NCI-H460 (cell line): ENCODE results near the gene NBPF1. TPM values are rescaled to one million over a fixed set of nuclear protein-coding genes. Genes with fewer than 3 reads are reported as not detected.
"Not testable (repeated sequence)": the region's sequence is repeated elsewhere in the genome, so short reads cannot be mapped to it uniquely, and the experiment has no call there.

Source experiments
- DNase-seq: peaks from one replicate; pipeline ENCODE4 v3.0.0-alpha.2; 2016; ENCODE audit warnings: low read depth; ENCODE audit errors: extremely low read depth
- total RNA-seq: library from RNA; depleted of rRNA; stranded (reverse); fragments of >200 nt; shearing (Covaris generic); gene quantifications from 2 replicates; pipeline ENCODE4 v1.2.3, GENCODE V29; 2014

The NBPF1 gene
- total RNA-seq, 1 experiment from 2014 or later, result 12.9 TPM

DNA sequence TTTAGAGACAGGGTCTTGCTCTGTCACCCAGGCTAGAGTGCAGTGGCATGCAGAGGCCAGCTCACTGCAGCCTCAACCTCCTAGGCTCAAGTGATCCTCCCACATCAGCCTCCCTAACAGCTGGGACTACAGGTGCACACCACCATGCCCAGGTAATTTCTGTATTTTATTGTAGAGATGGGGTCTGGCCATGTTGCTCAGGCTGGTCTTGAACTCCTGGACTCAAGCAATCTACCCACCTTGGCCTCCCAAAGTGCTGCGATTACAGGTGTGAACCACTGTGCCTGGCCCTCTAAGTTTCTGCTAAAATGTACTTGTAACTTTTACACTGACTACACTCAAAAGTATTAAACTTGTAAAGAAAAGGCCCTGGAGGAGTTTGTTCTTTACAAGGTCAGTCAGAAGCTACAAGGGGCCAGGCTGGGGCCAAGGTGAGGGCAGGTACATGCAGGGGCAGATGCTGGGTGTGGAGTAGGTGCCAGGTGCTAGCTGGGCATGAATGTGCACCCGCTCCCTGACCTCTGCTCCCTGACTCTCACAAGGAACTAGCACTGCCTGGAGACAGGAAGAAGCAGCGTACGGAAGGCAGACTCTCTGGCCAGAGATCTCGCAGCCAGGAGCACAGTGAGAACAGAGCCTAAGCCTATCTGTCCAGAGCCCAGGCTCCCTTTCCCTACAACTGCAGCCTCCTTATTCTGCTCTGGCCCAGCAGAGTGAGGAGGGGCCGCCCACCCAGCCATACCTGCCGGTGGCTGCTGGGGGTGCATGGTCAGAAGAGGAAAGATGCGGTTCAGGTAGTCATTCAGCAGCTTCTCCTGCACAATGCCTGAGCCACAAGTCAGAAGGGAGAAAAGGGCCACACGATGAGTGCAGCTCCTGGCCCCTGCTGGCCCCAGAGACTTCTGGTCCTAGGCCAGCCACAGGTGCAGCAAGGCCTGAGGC, 28.9 kb upstream of the NBPF1 start:
- DNase-seq, result not testable (repeated sequence)

DNA sequence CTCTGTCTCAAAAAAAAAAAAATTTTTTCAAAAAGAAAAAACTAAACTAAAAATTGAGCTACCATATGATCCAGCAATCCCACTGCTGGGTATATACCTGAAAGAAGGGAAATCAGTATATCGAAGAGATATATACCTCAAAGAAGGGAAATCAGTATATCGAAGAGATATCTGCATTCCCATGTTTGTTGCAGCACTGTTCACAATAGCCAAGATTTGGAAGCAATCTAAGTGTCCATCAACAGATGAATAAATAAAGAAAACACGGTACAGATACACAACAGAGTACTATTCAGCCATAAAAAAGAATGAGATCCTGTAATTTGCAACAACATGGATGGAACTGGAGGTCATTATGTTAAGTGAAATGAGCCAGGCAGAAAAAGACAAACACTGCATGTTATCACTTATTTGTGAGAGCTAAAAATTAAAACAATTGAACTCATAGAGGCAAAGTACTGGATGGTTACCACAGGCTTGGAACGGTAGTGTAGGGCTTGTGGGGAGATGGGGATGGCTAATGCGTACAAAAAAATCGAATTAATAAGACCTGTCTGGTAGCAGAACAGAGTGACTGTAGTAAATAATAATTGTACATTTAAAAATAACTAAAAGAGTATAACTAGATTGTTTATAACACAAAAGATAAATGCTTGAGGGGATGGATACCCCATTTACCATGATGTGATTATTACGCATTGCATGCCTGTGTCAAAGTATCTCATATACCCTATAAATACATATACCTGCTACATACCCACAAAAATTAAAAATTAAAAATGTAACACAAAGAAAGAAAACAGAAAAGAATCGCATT, 28.0 kb upstream of the NBPF1 start:
- DNase-seq, result not testable (repeated sequence)

DNA sequence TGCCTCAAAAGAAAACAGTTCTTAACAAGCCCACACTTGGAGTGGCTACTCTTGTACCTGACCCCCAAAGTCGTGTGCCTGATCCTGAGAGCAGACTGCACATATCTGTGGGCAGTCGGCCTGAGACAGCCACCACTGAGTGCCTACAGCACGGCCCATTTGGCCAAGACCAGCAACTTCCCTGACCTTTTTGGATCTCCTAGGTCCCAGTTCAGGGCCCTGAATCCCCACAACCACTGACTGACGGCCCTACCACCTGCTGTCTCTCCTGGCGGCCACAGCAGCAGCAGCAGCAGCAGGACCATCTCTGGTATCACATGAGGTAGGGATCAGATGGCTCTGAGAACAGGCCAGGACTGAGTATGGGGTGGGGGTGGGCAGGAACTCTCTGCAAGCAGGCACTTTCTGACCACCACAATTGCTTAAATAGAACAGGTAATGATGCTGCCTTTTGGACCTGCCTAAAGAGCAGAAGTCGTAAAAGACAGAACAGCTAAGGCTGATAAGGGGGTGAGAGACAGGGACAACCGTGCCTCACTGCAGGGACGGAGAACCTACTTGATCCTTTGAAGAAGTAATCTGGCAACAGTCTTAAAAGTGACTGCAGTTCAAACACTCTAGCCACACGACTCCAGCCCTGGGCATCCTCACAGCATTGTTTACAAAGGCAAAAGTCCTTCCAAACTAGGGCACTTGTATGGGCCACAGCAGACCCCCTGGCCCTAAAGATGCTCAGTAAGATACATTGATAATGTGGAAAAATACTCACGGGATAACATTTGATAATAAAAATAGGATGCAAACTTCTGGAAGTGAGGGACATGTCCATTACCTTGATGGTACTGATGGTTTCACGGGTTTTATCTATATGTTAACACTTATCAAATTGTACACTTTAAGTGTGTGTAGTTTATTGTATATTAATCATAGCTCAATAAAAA, 26.0 kb upstream of the NBPF1 start:
- not testable (repeated sequence) for DNase-seq

DNA sequence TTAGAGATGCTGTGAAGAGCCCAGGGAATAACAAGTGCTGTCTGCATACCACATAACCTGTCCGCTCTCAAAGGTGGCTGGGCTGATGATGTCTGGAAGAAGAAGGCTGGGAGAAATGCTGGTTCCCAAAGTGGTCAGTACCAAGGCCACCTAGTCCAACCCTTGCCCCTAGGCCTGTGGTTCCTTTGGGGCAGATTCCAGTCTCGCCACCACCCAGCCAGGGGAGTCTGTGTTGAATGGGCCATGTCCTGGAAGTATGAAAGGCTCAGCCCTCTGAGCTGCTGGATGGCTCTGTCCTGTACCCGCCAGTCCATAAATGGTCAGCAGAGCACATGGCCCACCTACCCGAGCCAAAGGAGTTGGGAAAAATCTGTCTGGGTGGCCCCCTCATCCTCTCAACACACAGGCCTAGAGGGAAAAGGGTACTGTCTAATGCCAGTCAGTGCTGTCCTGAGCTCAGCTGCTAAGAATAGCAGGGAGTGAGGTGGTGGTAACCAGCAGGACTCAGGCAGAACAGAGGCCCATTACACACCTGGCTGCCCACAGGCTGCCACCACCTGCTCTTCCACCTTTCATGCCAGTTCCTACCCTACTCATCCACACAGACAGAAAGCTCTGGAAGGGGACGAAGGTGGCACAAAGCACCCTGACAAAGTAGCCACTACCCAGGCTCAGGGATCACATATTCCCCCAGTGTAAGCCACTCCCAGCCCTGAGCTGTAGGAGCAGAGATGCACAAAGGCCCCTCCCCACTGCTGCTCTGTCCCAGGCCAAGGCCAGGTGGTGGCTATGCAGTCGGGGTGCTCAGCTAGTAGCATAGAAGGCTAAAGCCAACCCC, 24.8 kb upstream of the NBPF1 start:
- not testable (repeated sequence) for DNase-seq

DNA sequence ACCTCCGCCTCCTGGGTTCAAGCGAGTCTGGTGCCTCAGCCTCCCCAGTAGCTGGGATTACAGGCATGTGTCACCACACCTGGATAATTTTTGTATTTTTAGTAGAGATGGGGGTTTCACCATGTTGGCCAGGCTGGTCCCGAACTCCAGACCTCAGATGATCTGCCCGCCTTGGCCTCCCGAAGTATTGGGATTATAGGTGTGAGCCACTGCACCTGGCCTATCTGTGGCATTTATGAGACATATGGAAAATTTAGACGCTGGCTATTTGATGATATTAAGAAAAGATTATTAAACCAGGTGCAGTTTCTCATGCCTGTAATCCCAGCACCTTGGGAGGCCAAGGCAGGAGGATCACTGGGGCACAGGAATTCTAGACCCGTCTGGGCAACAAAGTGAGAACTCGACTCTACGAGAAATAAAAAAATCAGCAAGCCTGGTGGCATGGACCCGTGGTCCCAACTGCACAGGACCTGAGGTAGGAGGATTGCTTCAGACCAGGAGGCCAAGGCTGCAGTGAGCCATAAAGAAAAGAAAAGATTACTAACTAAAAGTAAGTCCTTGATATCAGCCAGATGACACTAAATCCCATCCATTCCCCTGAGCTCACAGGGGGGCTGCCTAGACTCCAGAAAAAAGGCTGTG, 23.3 kb upstream of the NBPF1 start:
- not testable (repeated sequence) for DNase-seq

DNA sequence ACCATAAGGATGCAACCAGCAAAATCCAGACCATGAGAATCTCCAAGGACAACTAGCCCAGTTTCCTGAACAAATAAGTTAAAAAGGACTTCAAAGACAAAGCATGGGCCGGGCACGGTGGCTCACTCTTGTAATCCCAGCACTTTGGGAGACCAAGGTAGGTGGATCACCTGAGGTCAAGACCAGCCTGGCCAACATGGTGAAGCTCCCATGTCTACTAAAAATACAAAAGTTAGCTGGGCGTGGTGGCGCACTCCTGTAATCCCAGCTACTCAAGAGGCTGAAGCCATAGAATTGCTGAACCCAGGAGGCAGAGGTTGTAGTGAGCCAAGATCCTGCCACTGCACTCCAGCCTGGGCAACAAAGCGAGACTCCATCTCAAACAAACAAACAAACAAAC, 22.6 kb upstream of the NBPF1 start:
- DNase-seq, result not testable (repeated sequence)

DNA sequence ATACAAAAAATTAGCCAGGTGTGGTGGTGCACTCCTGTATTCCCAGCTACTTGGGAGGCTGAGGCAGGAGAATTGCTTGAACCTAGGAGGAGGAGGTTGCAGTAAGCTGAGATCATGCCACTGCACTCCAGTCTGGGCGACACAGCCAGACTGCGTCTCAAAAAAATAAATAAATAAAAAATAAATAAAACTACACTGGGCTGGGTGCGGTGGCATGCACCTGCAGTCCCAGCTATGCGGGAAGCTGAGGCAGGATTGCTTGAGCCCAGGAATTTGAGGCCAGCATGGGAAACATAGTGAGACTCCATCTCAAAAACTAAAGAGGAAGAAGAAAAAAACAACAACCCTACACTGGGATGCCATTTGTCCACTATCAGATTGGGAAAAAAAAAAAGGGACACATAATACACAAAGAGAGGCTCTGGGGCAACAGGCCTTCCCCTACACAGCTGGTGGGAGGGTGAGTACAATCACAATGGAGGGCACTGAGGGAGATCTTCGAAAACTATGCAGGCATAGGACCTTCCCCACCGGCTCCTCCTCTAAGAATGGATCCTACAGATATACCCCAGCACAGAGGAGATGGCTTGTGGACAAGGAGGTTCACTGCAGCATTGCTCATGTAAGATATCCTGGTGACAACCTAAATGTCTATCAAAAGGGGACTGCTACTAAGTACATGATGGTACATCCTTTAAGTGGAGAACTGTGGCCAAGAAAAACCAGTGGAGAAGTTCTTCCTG, 20.3 kb upstream of the NBPF1 start:
- DNase-seq, result not testable (repeated sequence)

DNA sequence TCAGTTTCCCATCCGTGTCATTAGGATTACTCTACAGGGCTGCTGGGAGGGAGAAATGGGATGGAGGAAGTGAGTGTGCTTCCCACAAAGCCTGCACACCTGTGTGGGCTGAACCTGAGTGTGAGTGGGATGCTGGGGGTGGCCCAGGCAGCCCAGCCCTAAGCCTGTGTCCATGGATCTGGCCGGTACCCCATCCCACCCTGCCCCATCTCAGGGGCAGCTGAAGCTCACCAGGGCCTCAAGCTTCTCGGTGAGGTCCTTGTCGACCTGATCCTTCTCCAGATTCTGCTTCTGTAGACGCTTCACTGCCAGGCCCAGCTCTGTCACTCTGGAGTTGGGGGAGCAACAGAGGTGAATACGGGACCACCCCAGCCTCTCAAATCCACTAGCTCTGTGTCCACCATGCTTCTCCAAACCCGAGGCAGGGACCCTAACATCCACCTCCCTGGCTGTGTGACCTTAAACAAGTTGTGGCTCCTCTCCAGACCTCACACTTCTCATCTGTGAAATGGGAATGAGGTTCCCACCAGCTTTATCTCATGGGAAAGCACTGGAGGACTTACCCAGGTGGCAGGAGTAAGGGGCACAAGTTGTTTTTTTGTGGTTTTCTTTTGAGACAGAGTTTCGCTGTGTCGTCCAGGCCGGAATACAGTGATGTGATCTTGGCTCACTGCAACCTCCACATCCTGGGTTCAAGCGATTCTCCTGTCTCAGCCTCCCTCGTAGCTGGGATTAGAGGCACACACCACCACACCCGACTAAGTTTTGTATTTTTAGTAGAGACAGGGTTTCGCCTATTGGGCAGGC, 18.9 kb upstream of the NBPF1 start:
- DNase-seq, result not testable (repeated sequence)

DNA sequence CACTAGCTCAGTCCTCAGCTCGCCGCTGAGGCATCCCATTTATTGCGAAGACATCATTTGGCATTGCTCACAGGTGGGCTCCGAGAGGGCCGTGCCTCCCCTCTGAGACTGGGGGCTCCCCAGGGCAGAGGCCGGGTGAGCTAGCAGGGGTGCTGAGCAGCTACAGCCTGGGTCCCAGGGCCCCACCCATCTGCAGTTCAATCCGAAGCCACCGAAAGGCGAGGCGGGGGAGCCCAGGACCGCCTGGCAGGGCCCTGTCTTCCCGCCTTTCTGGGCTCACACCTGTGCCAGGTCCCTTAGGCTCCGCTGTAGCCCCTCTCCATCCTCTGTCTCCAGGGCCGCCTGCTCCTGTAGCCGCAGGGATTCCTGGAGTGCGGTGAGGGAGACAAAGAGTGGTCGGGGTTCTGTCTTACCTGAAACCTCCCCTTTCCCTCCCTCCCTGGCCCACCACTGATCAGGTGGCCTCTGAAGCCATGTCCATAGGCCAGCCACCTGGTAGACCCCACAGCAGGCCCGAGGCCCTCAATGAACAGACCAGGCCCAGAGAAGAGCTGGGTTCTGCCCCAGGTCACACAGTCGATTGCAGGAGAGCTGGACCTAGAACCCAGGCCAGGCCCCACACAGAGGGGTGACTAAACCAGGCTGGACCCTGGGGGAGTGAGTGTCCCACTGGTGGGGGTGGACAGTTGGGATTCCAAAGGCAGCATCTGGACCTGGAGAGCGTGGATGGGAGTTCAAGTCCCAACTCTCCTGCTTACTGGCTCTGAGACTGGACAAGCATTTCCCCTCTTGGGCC, 18.1 kb upstream of the NBPF1 start:
- DNase-seq, result no peak

DNA sequence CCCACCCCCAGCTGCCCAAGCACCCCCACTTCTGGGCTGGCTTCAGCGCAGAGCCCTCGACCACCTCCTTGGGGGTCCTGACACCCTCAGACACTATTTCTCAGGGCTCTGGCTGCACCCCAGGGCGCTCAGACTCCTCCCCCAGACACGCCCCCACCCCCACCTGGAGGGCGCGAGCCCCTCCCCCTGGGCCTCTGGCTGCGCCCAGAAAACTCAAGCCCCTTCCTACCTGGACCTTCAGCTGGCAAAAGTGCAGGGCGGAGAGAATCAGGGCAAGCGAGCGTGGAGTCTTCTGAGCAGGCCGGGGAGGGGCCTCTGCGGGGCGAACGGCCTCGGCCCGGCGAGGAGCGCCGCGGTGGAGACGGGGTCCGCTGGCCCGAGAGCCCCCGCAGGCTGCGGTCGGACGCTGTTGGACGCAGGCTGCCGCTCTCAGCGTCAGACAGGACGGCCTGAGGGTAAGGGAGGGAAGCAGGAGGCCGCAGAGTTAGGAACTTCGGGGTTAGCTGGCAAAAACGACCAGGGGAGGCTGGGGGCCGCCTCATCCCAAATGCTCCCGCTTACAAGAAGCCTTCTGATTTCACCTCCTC, 17.4 kb upstream of the NBPF1 start:
- DNase-seq, result no peak

DNA sequence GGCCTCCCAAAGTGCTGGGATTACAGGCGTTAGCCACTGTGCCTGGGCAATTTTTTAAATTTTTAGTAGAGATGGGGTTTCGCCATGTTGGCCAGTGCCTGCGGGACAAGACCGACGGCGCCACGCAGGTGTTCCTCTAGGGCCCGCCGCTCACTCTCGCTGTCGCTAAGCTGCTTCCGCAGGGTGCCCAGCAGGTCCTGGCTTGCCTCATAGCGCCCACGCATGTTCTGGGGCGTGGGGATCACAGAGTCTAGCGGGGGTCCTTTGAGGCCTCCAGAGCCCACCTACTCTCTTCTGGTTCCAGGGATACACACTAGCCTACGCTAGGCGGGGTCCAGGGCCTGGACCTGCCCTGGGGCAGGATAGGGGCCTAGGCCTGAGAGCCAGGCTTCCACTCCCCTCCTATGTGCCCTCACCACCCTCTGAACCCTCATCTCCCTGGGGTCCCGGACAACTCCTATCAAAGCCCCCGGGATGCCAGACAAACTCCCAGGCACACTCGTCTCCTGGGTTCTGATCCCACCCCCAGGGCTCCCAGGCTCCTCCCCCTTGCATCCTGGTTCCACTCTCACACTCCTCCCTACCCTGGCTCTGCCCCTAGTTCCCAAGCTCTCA, 16.7 kb upstream of the NBPF1 start:
- DNase-seq, result not testable (repeated sequence)

DNA sequence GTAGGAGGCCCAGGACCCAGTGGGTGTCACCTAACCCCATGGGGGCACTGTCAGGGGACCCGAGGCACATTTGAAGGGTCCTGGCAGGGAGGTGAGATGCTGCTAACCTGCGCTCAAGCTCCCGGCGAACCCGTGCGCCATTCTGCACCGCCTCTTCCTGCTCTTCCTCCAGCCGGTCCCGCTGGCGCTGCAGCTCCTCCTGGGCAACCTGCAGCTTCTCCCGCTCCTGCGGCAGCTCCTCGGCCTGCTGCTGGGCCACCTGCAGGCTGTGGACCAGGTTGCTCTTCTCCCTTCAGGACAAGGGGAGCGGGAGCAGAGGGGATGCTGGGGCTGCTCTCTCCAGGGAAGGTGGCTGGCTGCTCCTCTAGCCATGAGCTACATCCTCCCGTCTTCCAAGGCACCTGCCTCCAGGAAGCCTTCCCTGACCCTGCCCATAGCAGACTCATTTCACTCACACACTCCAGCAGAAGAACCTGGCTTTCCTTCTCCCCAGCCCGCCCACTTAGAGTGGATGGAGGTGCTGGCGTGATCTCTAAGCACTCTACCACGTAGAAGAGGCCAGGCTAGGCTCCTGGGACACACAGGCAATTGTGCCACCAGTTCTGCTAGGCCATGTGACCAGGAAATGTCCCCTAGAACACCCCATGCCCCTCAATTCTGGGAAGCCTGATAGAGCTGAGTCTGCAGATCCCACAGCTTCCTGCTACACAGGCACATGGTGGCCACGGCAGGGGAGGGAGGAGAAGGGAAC, 15.2 kb upstream of the NBPF1 start:
- no peak for DNase-seq

DNA sequence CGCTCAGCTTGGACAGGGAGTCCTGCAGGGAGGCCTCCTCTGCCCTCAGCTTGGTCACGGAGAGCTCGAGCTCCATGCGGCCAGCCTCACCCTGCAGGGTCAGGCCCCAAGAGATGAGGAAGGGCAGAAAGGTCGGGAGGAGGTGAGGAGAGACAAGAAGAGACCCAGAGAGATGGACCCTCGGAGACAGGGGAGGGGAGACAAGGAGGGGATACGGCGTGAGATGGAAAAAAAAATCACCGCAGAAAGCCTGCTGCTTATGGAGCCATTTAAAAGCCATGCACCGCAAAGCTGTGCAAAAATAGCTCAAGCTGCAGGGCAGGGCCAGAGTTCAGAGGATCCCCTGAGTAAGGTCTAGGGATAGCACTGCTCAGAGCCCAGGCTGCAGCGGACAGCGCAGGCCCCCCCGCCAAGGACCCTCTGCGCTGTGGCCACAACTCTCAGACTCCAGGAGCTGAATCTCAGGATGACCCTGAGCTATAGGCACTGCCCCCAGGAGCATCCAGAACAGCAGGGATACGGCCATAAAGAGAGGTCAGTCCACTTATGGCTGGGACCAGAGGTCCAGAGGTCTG, 13.1 kb upstream of the NBPF1 start:
- not testable (repeated sequence) for DNase-seq

DNA sequence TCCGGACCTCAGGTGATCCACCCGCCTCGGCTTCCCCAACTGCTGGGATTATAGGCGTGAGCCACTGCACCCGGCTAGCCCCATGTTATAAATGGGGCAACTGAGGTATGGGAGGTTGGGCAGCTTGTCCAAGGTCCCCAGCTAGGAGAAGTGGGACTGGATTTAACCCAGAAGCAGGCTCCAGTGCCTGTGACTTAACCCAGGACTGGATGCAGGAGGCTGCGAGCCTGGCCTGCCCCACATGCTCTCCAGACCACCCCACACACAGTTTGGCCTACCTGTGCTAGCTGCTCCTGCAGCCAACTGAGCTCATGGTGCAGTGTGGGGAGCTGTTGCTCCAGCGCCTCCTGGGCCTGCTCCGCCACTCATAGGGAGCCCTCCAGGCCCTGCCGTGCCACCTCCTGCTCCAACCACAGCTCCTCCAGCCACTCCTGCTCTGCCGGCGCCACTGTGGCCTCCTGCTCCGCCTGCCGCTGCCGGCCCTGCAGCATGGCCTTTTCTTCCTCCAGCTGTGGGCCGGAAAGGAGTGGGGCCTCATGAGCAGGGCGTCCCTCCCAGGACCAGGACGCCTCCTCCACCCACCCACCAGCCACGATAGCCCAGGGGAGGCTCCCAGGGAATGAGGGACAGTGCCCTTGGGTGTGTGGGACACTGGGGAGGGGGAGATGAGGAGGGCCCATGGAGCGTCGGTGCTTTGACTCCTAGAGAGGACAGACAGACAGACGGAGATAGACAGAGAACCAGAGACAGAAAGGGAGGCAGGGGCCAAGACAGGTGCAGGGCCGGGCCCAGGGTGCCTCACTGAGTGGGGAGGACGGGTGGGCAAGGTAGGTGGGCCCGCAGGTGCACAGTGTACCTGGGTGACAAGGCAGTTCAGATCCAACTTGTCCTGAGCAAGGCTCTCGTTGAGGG, 12.4 kb upstream of the NBPF1 start:
- DNase-seq, result no peak
